Stomach (tissue), 4 donors: ENCODE results near the gene FNBP1.

Experiments
- CTCF ChIP-seq, 7 experiments: fragments of 450-650 bp in 4 of 7; fragments of 200-600 bp in 3 of 7; sonication (generic) in 3 of 7; IDR thresholded peaks; one replicate each; pipeline ENCODE4 v1.5.1; 2016 to 2019; ENCODE audit warnings: antibody characterized with exemption in 7 of 7, control low read depth in 2 of 7, mild to moderate bottlenecking in 1 of 7
- POLR2AphosphoS5 ChIP-seq, 3 donors: sonication (generic); formaldehyde crosslinking; IDR thresholded peaks; one replicate each; pipeline ENCODE4 v1.6.1; 2016; ENCODE audit warnings: antibody characterized with exemption in 3 of 3

GRCh38 chr9:129990269-129991010 is 52.5 kb downstream of the FNBP1 start:
- TF ChIP-seq CTCF (IDR thresholded peaks at IDR 0.05) (no peak), POLR2AphosphoS5 (IDR thresholded peaks at IDR 0.05) (no peak)
